Vagina (tissue), 2 donors: ENCODE measurements around the gene PIK3R4. TPM values are rescaled to one million over a fixed set of nuclear protein-coding genes. Genes with fewer than 3 reads are reported as not detected.

Source experiments
- DNase-seq, 2 donors: peaks; one replicate each; pipeline ENCODE4 v3.0.0-alpha.2; 2017; ENCODE audit errors: extremely low spot score in 2 of 2
- H3K27ac ChIP-seq: fragments of 200-600 bp; sonication (generic); one replicate; pipeline ENCODE4 v1.5.1; 2019
- H3K27me3 ChIP-seq: fragments of 200-600 bp; sonication (generic); one replicate; pipeline ENCODE4 v1.5.1; 2019
- H3K36me3 ChIP-seq, 2 donors: fragments of 200-600 bp; sonication (generic); one replicate each; pipeline ENCODE4 v1.5.1; 2017 to 2019
- H3K4me1 ChIP-seq: fragments of 200-600 bp; sonication (generic); one replicate; pipeline ENCODE4 v1.5.1; 2019
- H3K4me3 ChIP-seq, 2 donors: fragments of 200-600 bp; sonication (generic); 1 replicate in 1 of 2; 2 replicates in 1 of 2; pipeline ENCODE4 v1.5.1; 2016 to 2019
- H3K9me3 ChIP-seq: fragments of 200-600 bp; sonication (generic); one replicate; pipeline ENCODE4 v1.5.1; 2019
- CTCF ChIP-seq, 3 experiments: fragments of 450-650 bp in 2 of 3; fragments of 200-600 bp in 1 of 3; sonication (generic) in 1 of 3; IDR thresholded peaks; one replicate each; pipeline ENCODE4 v1.5.1; 2017 to 2019; ENCODE audit warnings: antibody characterized with exemption in 3 of 3, mild to moderate bottlenecking in 2 of 3, moderate library complexity in 2 of 3
- POLR2A ChIP-seq, 2 donors: fragments of 450-650 bp; IDR thresholded peaks; one replicate each; pipeline ENCODE4 v1.6.1; 2017; ENCODE audit warnings: antibody characterized with exemption in 2 of 2, mild to moderate bottlenecking in 2 of 2, moderate library complexity in 2 of 2
- POLR2AphosphoS5 ChIP-seq, 2 donors: sonication (generic); formaldehyde crosslinking; IDR thresholded peaks; one replicate each; pipeline ENCODE4 v1.9.0; 2017; ENCODE audit warnings: antibody characterized with exemption in 2 of 2, mild to moderate bottlenecking in 2 of 2, low read depth in 1 of 2; ENCODE audit not compliant: insufficient read depth in 1 of 2
- intact Hi-C: fragments of 100-400 bp; cut with DNase I; formaldehyde crosslinking; loops from one replicate; pipeline ENCODE4 v1.15.1; 2023
- total RNA-seq: library from RNA; depleted of rRNA; stranded (reverse); fragments of >200 nt; gene quantifications from one replicate; pipeline ENCODE4 v1.2.3, GENCODE V29; 2016

PIK3R4 gene
- total RNA-seq, 1 donor from 2014 or later, result 20.6 TPM

- no peak for DNase-seq
- Histone ChIP-seq H3K27me3 (no peaks in the 10 kb centered on the region), H3K27ac (no peak overlapping the region), H3K36me3 (peaks cover 0 to 38% of the 10 kb centered on the region in 2 donors), H3K4me3 (no peak overlapping the region), H3K4me1 (no peaks in the 10 kb centered on the region), H3K9me3 (no peaks in the 10 kb centered on the region)
- TF ChIP-seq POLR2A (IDR thresholded peaks at IDR 0.05) (no peak), CTCF (IDR thresholded peaks at IDR 0.05) (no peak), POLR2AphosphoS5 (IDR thresholded peaks at IDR 0.05; ENCODE audit: insufficient read depth in 1 of 2, low read depth in 1 of 2) (no peak)
- intact Hi-C loops, result no loop called here
Observed at GRCh38 chr3:130677343-130677742, 69.3 kb downstream of the PIK3R4 start.

GRCh38 chr3:130671545-130672312 is 74.9 kb downstream of the PIK3R4 start:
- no peak overlapping the region for H3K4me3 ChIP-seq
- H3K9me3 ChIP-seq, result no peaks in the 10 kb centered on the region
- H3K27me3 ChIP-seq, result no peaks in the 10 kb centered on the region
- TF ChIP-seq POLR2AphosphoS5 (IDR thresholded peaks at IDR 0.05; ENCODE audit: insufficient read depth in 1 of 2, low read depth in 1 of 2), result no peak
- no peak for TF ChIP-seq CTCF (IDR thresholded peaks at IDR 0.05)
- TF ChIP-seq POLR2A (IDR thresholded peaks at IDR 0.05), result no peak
- H3K4me1 ChIP-seq, result no peaks in the 10 kb centered on the region
- peaks cover 0 to 7% of the 10 kb centered on the region in 2 donors for H3K36me3 ChIP-seq
- DNase-seq, result no peak
- intact Hi-C loops, result no loop called here
- H3K27ac ChIP-seq, result no peak overlapping the region

GRCh38 chr3:130669740-130670139 is 76.9 kb downstream of the PIK3R4 start:
- DNase-seq, result no peak
- Histone ChIP-seq H3K4me1 (no peaks in the 10 kb centered on the region), H3K9me3 (no peaks in the 10 kb centered on the region), H3K27me3 (no peaks in the 10 kb centered on the region), H3K27ac (no peak overlapping the region), H3K36me3 (peaks cover 0 to 7% of the 10 kb centered on the region in 2 donors), H3K4me3 (no peak overlapping the region)
- intact Hi-C loops, result no loop called here
- no peak for TF ChIP-seq POLR2AphosphoS5 (IDR thresholded peaks at IDR 0.05; ENCODE audit: insufficient read depth in 1 of 2, low read depth in 1 of 2)
- no peak for TF ChIP-seq CTCF (IDR thresholded peaks at IDR 0.05)
- TF ChIP-seq POLR2A (IDR thresholded peaks at IDR 0.05), result no peak

- TF ChIP-seq CTCF (IDR thresholded peaks at IDR 0.05) (no peak), POLR2A (IDR thresholded peaks at IDR 0.05) (no peak), POLR2AphosphoS5 (IDR thresholded peaks at IDR 0.05; ENCODE audit: insufficient read depth in 1 of 2, low read depth in 1 of 2) (no peak)
- no peaks in the 10 kb centered on the region for H3K27me3 ChIP-seq
- no peak overlapping the region for H3K4me3 ChIP-seq
- no peak for DNase-seq
- peaks cover 44% of the 10 kb centered on the region for H3K4me1 ChIP-seq
- H3K9me3 ChIP-seq, result no peaks in the 10 kb centered on the region
- H3K27ac ChIP-seq, result no peak overlapping the region
- intact Hi-C loops, result no loop called here
- H3K36me3 ChIP-seq, result peaks cover 0 to under 1% of the 10 kb centered on the region in 2 donors
Observed at GRCh38 chr3:130663092-130663491, 83.5 kb downstream of the PIK3R4 start.

- Histone ChIP-seq H3K27ac (no peak overlapping the region), H3K9me3 (no peaks in the 10 kb centered on the region), H3K27me3 (no peaks in the 10 kb centered on the region), H3K4me1 (peaks cover 44% of the 10 kb centered on the region), H3K36me3 (peaks cover 0 to 2% of the 10 kb centered on the region in 2 donors), H3K4me3 (no peak overlapping the region)
- DNase-seq, result no peak
- TF ChIP-seq POLR2AphosphoS5 (IDR thresholded peaks at IDR 0.05; ENCODE audit: insufficient read depth in 1 of 2, low read depth in 1 of 2) (no peak), CTCF (IDR thresholded peaks at IDR 0.05) (no peak), POLR2A (IDR thresholded peaks at IDR 0.05) (no peak)
- intact Hi-C loops, result no loop called here
Observed at GRCh38 chr3:130662501-130662996, 84.1 kb downstream of the PIK3R4 start.
